ENCODE results near the gene DRG1. TPM values are rescaled to one million over a fixed set of nuclear protein-coding genes. Genes with fewer than 3 reads are reported as not detected.
"Not testable (repeated sequence)": the region's sequence is repeated elsewhere in the genome, so short reads cannot be mapped to it uniquely, and the experiment has no call there.

Gene DRG1
- total RNA-seq, 2 donors from 2014 or later: 37.5 to 38.8 TPM

- no peak overlapping the region for H3K27ac ChIP-seq
Observed at GRCh38 chr22:31465307-31465706, 65.9 kb downstream of the DRG1 start.

GRCh38 chr22:31474743-31475142, 75.3 kb downstream of the DRG1 start:
- Histone ChIP-seq H3K4me3 (no peak overlapping the region), H3K9me3 (no peaks in the 10 kb centered on the region), H3K27me3 (replicated peaks; ENCODE audit: insufficient read depth) (no peaks in the 10 kb centered on the region), H3K36me3 (peaks cover 16% of the 10 kb centered on the region), H3K4me1 (ENCODE audit: control insufficient read depth in 1 of 2, low read depth in 2 of 2) (no peaks in the 10 kb centered on the region), H3K27ac (no peak overlapping the region)
- ATAC-seq (ENCODE audit: insufficient number of reproducible peaks, low FRiP score, low read depth) (no peak), DNase-seq (ENCODE audit: low spot score) (no peak)
- TF ChIP-seq CTCF (IDR thresholded peaks at IDR 0.05): no peak

More at GRCh38 chr22:31465307-31465706, 65.9 kb downstream of the DRG1 start:
- TF ChIP-seq CTCF (IDR thresholded peaks at IDR 0.05): no peak
- no peaks in the 10 kb centered on the region for H3K27me3 ChIP-seq (replicated peaks; ENCODE audit: insufficient read depth)
- no peak for DNase-seq (ENCODE audit: low spot score)
- peaks cover 37% of the 10 kb centered on the region for H3K36me3 ChIP-seq
- H3K9me3 ChIP-seq: no peaks in the 10 kb centered on the region
- H3K4me1 ChIP-seq (ENCODE audit: control insufficient read depth in 1 of 2, low read depth in 2 of 2): no peaks in the 10 kb centered on the region
- H3K4me3 ChIP-seq: no peak overlapping the region
- ATAC-seq (ENCODE audit: insufficient number of reproducible peaks, low FRiP score, low read depth): no peak

GRCh38 chr22:31475800-31476199, 76.4 kb downstream of the DRG1 start:
- H3K27me3 ChIP-seq (replicated peaks; ENCODE audit: insufficient read depth): no peaks in the 10 kb centered on the region
- H3K36me3 ChIP-seq: peaks cover 20% of the 10 kb centered on the region
- H3K4me3 ChIP-seq: no peak overlapping the region
- ATAC-seq (ENCODE audit: insufficient number of reproducible peaks, low FRiP score, low read depth): no peak
- H3K9me3 ChIP-seq: no peaks in the 10 kb centered on the region
- no peak for DNase-seq (ENCODE audit: low spot score)
- H3K4me1 ChIP-seq (ENCODE audit: control insufficient read depth in 1 of 2, low read depth in 2 of 2): no peaks in the 10 kb centered on the region
- H3K27ac ChIP-seq: no peak overlapping the region
- TF ChIP-seq CTCF (IDR thresholded peaks at IDR 0.05): no peak

GRCh38 chr22:31477329-31477728, 77.9 kb downstream of the DRG1 start:
- DNase-seq (ENCODE audit: low spot score) (no peak), ATAC-seq (ENCODE audit: insufficient number of reproducible peaks, low FRiP score, low read depth) (no peak)
- Histone ChIP-seq H3K36me3 (peaks cover 18% of the 10 kb centered on the region), H3K27ac (no peak overlapping the region), H3K27me3 (replicated peaks; ENCODE audit: insufficient read depth) (no peaks in the 10 kb centered on the region), H3K4me3 (no peak overlapping the region), H3K9me3 (no peaks in the 10 kb centered on the region), H3K4me1 (ENCODE audit: control insufficient read depth in 1 of 2, low read depth in 2 of 2) (no peaks in the 10 kb centered on the region)
- no peak for TF ChIP-seq CTCF (IDR thresholded peaks at IDR 0.05)

GRCh38 chr22:31481129-31481528, 81.7 kb downstream of the DRG1 start:
- peaks cover 33% of the 10 kb centered on the region for H3K36me3 ChIP-seq

GRCh38 chr22:31482470-31482869, 83.1 kb downstream of the DRG1 start:
- not testable (repeated sequence) for H3K9me3 ChIP-seq; H3K4me3 ChIP-seq; ATAC-seq (ENCODE audit: insufficient number of reproducible peaks, low FRiP score, low read depth); DNase-seq (ENCODE audit: low spot score); H3K27me3 ChIP-seq (replicated peaks; ENCODE audit: insufficient read depth); H3K4me1 ChIP-seq (ENCODE audit: control insufficient read depth in 1 of 2, low read depth in 2 of 2); H3K27ac ChIP-seq
- H3K36me3 ChIP-seq: peaks cover 33% of the 10 kb centered on the region

More at GRCh38 chr22:31481129-31481528, 81.7 kb downstream of the DRG1 start:
- TF ChIP-seq CTCF (IDR thresholded peaks at IDR 0.05): no peak
- Histone ChIP-seq H3K9me3 (no peaks in the 10 kb centered on the region), H3K4me3 (no peak overlapping the region), H3K4me1 (ENCODE audit: control insufficient read depth in 1 of 2, low read depth in 2 of 2) (peaks cover 0 to 4% of the 10 kb centered on the region in 2 donors), H3K27ac (no peak overlapping the region), H3K27me3 (replicated peaks; ENCODE audit: insufficient read depth) (no peaks in the 10 kb centered on the region)
- no peak for ATAC-seq (ENCODE audit: insufficient number of reproducible peaks, low FRiP score, low read depth)
- no peak for DNase-seq (ENCODE audit: low spot score)
